B cell (primary cell): ENCODE measurements around the gene SEC63. TPM values are rescaled to one million over a fixed set of nuclear protein-coding genes. Genes with fewer than 3 reads are reported as not detected.

Experiments
- ATAC-seq: fragments of 200-7000 bp; cut with Tn5 transposase; one replicate; pipeline ENCODE4 v1.10.0; 2021; ENCODE audit warnings: low read depth, mild to moderate bottlenecking, moderate number of reproducible peaks, moderate library complexity
- CTCF ChIA-PET: fragments of 350-600 bp; sonication (Branson Sonifier 250); formaldehyde crosslinking; loops from one replicate; lab custom pipeline; 2021; ENCODE audit warnings: antibody characterized with exemption, inconsistent platforms; lab: Charles Lee
- POLR2A ChIA-PET: fragments of 350-600 bp; sonication (Branson Sonifier 250); formaldehyde crosslinking; loops from one replicate; lab custom pipeline; 2021; ENCODE audit warnings: antibody characterized with exemption; lab: Charles Lee
- DNase-seq: peaks from one replicate; pipeline ENCODE4 v3.0.0; 2013
- H2AFZ ChIP-seq: 2 replicates; pipeline ENCODE4 v1.6.1; 2012; ENCODE audit warnings: mild to moderate bottlenecking, low read depth, low read length; ENCODE audit not compliant: insufficient read depth, poor library complexity, severe bottlenecking
- H3K27ac ChIP-seq, 2 donors: 1 replicate in 1 of 2; 2 replicates in 1 of 2; pipeline ENCODE4 v1.5.1; 2012 to 2013; ENCODE audit warnings: low read length in 2 of 2, mild to moderate bottlenecking in 2 of 2, moderate library complexity in 1 of 2
- H3K27me3 ChIP-seq, 4 experiments: fragments of 200-600 bp in 1 of 4; sonication (generic) in 1 of 4; replicated peaks in 1 of 4; 1 replicate in 2 of 4; 2 replicates in 2 of 4; pipeline versions ENCODE4 v1.6.1 to v1.7.0; 2013 to 2016; ENCODE audit warnings: low read length in 3 of 4, mild to moderate bottlenecking in 2 of 4, mixed read lengths in 1 of 4, moderate library complexity in 1 of 4; ENCODE audit not compliant: insufficient read depth in 4 of 4, control insufficient read depth in 3 of 4; ENCODE audit errors: control extremely low read depth in 1 of 4
- H3K36me3 ChIP-seq, 2 experiments: replicated peaks in 1 of 2; 1 replicate in 1 of 2; 2 replicates in 1 of 2; pipeline versions ENCODE4 v1.6.1 to v1.7.1; 2013; ENCODE audit warnings: low read length in 1 of 2; ENCODE audit not compliant: insufficient read depth in 2 of 2, control insufficient read depth in 1 of 2; ENCODE audit errors: control extremely low read depth in 1 of 2, extremely low read depth in 1 of 2
- H3K4me1 ChIP-seq, 2 donors: fragments of 200-600 bp in 1 of 2; sonication (generic) in 1 of 2; 1 replicate in 1 of 2; 2 replicates in 1 of 2; pipeline versions ENCODE4 v1.5.1 to v1.6.1; 2013 to 2017; ENCODE audit warnings: low read length in 2 of 2; ENCODE audit not compliant: control insufficient read depth in 2 of 2, insufficient read depth in 2 of 2
- H3K4me2 ChIP-seq: replicated peaks from 2 replicates; pipeline ENCODE3; 2012; ENCODE audit warnings: mild to moderate bottlenecking, low read depth, low read length; ENCODE audit not compliant: poor library complexity, severe bottlenecking
- H3K4me3 ChIP-seq, 5 experiments: fragments of 200-600 bp in 1 of 5; sonication (generic) in 1 of 5; 1 replicate in 3 of 5; 2 replicates in 2 of 5; pipeline versions ENCODE4 v1.5.1 to v1.7.0; 2011 to 2016; ENCODE audit warnings: low read length in 4 of 5, mild to moderate bottlenecking in 4 of 5, low read depth in 2 of 5, control low read depth in 1 of 5, moderate library complexity in 1 of 5; ENCODE audit not compliant: insufficient read depth in 1 of 5; ENCODE audit errors: control extremely low read depth in 1 of 5, extremely low read depth in 1 of 5
- H3K79me2 ChIP-seq: fragments of 200-600 bp; sonication (generic); one replicate; pipeline ENCODE4 v1.6.0; 2016; ENCODE audit warnings: low read length; ENCODE audit not compliant: control insufficient read depth, insufficient read depth
- H3K9ac ChIP-seq: fragments of 200-600 bp; sonication (generic); 2 replicates; pipeline ENCODE4 v1.6.1; 2017; ENCODE audit warnings: mild to moderate bottlenecking, low read length, moderate library complexity
- H3K9me3 ChIP-seq, 3 donors: one replicate each; pipeline versions ENCODE4 v1.6.1 to v1.7.1; 2013; ENCODE audit warnings: low read length in 2 of 3; ENCODE audit not compliant: control insufficient read depth in 2 of 3, insufficient read depth in 1 of 3; ENCODE audit errors: control extremely low read depth in 1 of 3
- H4K20me1 ChIP-seq: 2 replicates; pipeline ENCODE4 v1.6.0; 2012; ENCODE audit warnings: mild to moderate bottlenecking, low read length; ENCODE audit not compliant: insufficient read depth, control insufficient read depth, poor library complexity, severe bottlenecking
- H3K27ac Mint-ChIP-seq: one replicate; pipeline ENCODE4 v1.8.0; 2021; ENCODE audit warnings: mixed read lengths
- H3K27me3 Mint-ChIP-seq: one replicate; pipeline ENCODE4 v1.8.0; 2021; ENCODE audit warnings: mixed read lengths
- H3K4me1 Mint-ChIP-seq: one replicate; pipeline ENCODE4 v1.8.0; 2021; ENCODE audit warnings: mixed read lengths
- H3K4me3 Mint-ChIP-seq: one replicate; pipeline ENCODE4 v1.8.0; 2021; ENCODE audit warnings: mixed read lengths
- H3K9me3 Mint-ChIP-seq: one replicate; pipeline ENCODE4 v1.8.0; 2022; ENCODE audit warnings: mixed read lengths; ENCODE audit not compliant: insufficient read depth
- CTCF ChIP-seq: fragments of 200-600 bp; IDR thresholded peaks from one replicate; pipeline ENCODE4 v1.8.0; 2022; ENCODE audit warnings: antibody characterized with exemption, mild to moderate bottlenecking
- EZH2 ChIP-seq: IDR thresholded peaks from 2 replicates; pipeline ENCODE4 v1.6.1; 2012; ENCODE audit warnings: borderline replicate concordance, low read depth, mild to moderate bottlenecking, moderate library complexity, low read length; ENCODE audit not compliant: insufficient read depth, poor library complexity, severe bottlenecking
- WGBS: methylation state at CpG from one replicate; pipeline ENCODE4 v1.1.5; 2013; ENCODE audit warnings: missing lambda C conversion rate; ENCODE audit not compliant: insufficient coverage; 5-methylcytosine and 5-hydroxymethylcytosine counted together
- intact Hi-C: fragments of 100-400 bp; cut with micrococcal nuclease; formaldehyde crosslinking; loops from one replicate; pipeline ENCODE4 v1.10.0; 2022
- polyA plus RNA-seq: library from polyadenylated mRNA; depleted of rRNA; stranded (reverse); fragments of >200 nt; gene quantifications from 2 replicates; pipeline ENCODE4 v1.2.3, GENCODE V29; 2012
- total RNA-seq, 2 donors: library from RNA; stranded (reverse); fragments of 120-200 nt in 1 of 2; gene quantifications; 1 replicate in 1 of 2; 2 replicates in 1 of 2; pipeline versions ENCODE4 v1.2.3 to v1.2.4, GENCODE V29; 2013 to 2022

SEC63 gene
- total and polyA plus RNA-seq, 2 donors (not counting 1 experiment from before 2014, with no cell fraction given), result 12.5 to 79.5 TPM

- Mint-ChIP-seq H3K4me3 (no peak overlapping the region), H3K4me1 (peaks cover 7% of the 10 kb centered on the region), H3K27ac (no peak overlapping the region), H3K9me3 (no peaks in the 10 kb centered on the region), H3K27me3 (no peaks in the 10 kb centered on the region)
- ChIA-PET POLR2A (no interaction called here), CTCF (interaction anchor here (0.6 kb wide), 1 partner anchor 49 kb away, joined by 3 read pairs; no protein-coding TSS in a partner anchor)
- H3K9ac ChIP-seq, result no peak overlapping the region
- intact Hi-C loops, result no loop called here
- H3K4me3 ChIP-seq, result no peak overlapping the region
- H3K79me2 ChIP-seq, result no peaks in the 10 kb centered on the region
- no peaks in the 10 kb centered on the region for H3K27me3 ChIP-seq
- no peak overlapping the region for H3K27ac ChIP-seq
- WGBS, result 50% methylated on average over 2 of the region's 6 CpGs
- no peaks in the 10 kb centered on the region for H3K9me3 ChIP-seq
- peaks cover 0 to 6% of the 10 kb centered on the region in 2 donors for H3K4me1 ChIP-seq
- no peak for ATAC-seq
- DNase-seq, result no peak
- no peaks in the 10 kb centered on the region for H3K36me3 ChIP-seq
- H3K4me2 ChIP-seq, result no peak overlapping the region
- no peaks in the 10 kb centered on the region for H4K20me1 ChIP-seq
- H2AFZ ChIP-seq, result no peak overlapping the region
- TF ChIP-seq EZH2, result no peak
- TF ChIP-seq CTCF, result no peak
Measured at GRCh38 chr6:107989166-107990094, 31.4 kb upstream of the SEC63 start.

GRCh38 chr6:107988570-107988969 is 30.6 kb upstream of the SEC63 start:
- Mint-ChIP-seq H3K27ac (no peak overlapping the region), H3K4me3 (no peak overlapping the region), H3K4me1 (peaks cover 7% of the 10 kb centered on the region), H3K9me3 (no peaks in the 10 kb centered on the region), H3K27me3 (peaks cover 4% of the 10 kb centered on the region)
- ChIA-PET POLR2A (no interaction called here), CTCF (no interaction called here)
- Histone ChIP-seq H3K79me2 (no peaks in the 10 kb centered on the region), H3K4me2 (no peak overlapping the region), H3K4me1 (peaks cover 0 to 6% of the 10 kb centered on the region in 2 donors), H3K27me3 (no peaks in the 10 kb centered on the region), H4K20me1 (no peaks in the 10 kb centered on the region), H3K9ac (no peak overlapping the region), H3K9me3 (no peaks in the 10 kb centered on the region), H3K4me3 (no peak overlapping the region), H3K36me3 (no peaks in the 10 kb centered on the region), H2AFZ (no peak overlapping the region), H3K27ac (no peak overlapping the region)
- intact Hi-C loops, result no loop called here
- DNase-seq (no peak), ATAC-seq (no peak)
- 92% methylated on average over 2 of the region's 3 CpGs for WGBS
- TF ChIP-seq CTCF, result no peak
- no peak for TF ChIP-seq EZH2
